HepG2 (cell line): ENCODE measurements around the gene SPACDR. TPM values are rescaled to one million over a fixed set of nuclear protein-coding genes. Genes with fewer than 3 reads are reported as not detected.

Experiments
- IRF2 ChIP-seq: IDR thresholded peaks from 2 replicates; pipeline ENCODE4 v1.6.1; 2018; ENCODE audit warnings: missing genetic modification reagents, missing compliant biosample characterization
- PAXIP1 ChIP-seq: sonication (generic); formaldehyde crosslinking; conservative IDR thresholded peaks from 2 replicates; pipeline ENCODE4 v1.4.0; 2020; ENCODE audit warnings: mild to moderate bottlenecking, missing genetic modification reagents, moderate library complexity
- PHF8 ChIP-seq: sonication (generic); formaldehyde crosslinking; IDR thresholded peaks from 2 replicates; pipeline ENCODE4 v1.5.0; 2020; ENCODE audit warnings: missing genetic modification reagents
- SETDB1 ChIP-seq: sonication (generic); formaldehyde crosslinking; IDR thresholded peaks from 2 replicates; pipeline ENCODE4 v1.5.1; 2020; ENCODE audit warnings: missing genetic modification reagents, mild to moderate bottlenecking, borderline replicate concordance
- SIN3A ChIP-seq: IDR thresholded peaks from 2 replicates; pipeline ENCODE4 v1.6.1; 2011; ENCODE audit warnings: low read depth, mild to moderate bottlenecking, control low read depth, low read length, borderline replicate concordance
- TEF ChIP-seq: sonication (generic); formaldehyde crosslinking; IDR thresholded peaks from 2 replicates; pipeline ENCODE4 v1.5.0; 2020; ENCODE audit warnings: missing genetic modification reagents
- ZNF275 ChIP-seq: sonication (generic); formaldehyde crosslinking; IDR thresholded peaks from 2 replicates; pipeline ENCODE4 v1.8.0; 2022; ENCODE audit warnings: missing genetic modification reagents, mild to moderate bottlenecking, inconsistent platforms, borderline replicate concordance
- ZNF383 ChIP-seq: sonication (generic); formaldehyde crosslinking; IDR thresholded peaks from 2 replicates; pipeline ENCODE4 v1.4.0; 2020; ENCODE audit warnings: missing genetic modification reagents, mild to moderate bottlenecking, borderline replicate concordance
- ZNF672 ChIP-seq: sonication (generic); formaldehyde crosslinking; IDR thresholded peaks from 2 replicates; pipeline ENCODE4 v1.8.1; 2022; ENCODE audit warnings: missing genetic modification reagents
- polyA plus RNA-seq, 8 experiments: library from polyadenylated mRNA; depleted of rRNA in 3 of 8; stranded (reverse) in 7 of 8; unstranded in 1 of 8; fragments of >200 nt; fragmentation: Illumina TruSeq in 4 of 8; extraction: Trizol in 4 of 8; gene quantifications; 2 replicates each; pipeline versions ENCODE4 v1.2.1 to v1.2.3, GENCODE V29; 2011 to 2016; ENCODE audit warnings: low read depth in 4 of 8, missing spikeins in 1 of 8, mixed read lengths in 1 of 8; ENCODE audit not compliant: insufficient read depth in 1 of 8
- total RNA-seq, 5 experiments: library from RNA; depleted of rRNA; stranded (reverse); fragments of >200 nt; fragmentation: Illumina TruSeq; extraction: Trizol; gene quantifications; 2 replicates each; pipeline ENCODE4 v1.2.3, GENCODE V29; 2016; ENCODE audit warnings: low read depth in 1 of 5
- TF ChIP-seq, protein P1 (sequence below): sonication (generic); formaldehyde crosslinking; IDR thresholded peaks from 2 replicates; pipeline ENCODE4 v1.4.0; 2020; ENCODE audit warnings: missing genetic modification reagents, borderline replicate concordance
- TF ChIP-seq, protein P2 (sequence below): sonication (generic); formaldehyde crosslinking; conservative IDR thresholded peaks from 2 replicates; pipeline ENCODE4 v1.4.0; 2020; ENCODE audit warnings: missing genetic modification reagents
- TF ChIP-seq, protein P3 (sequence below): IDR thresholded peaks from 2 replicates; pipeline ENCODE4 v1.6.1; 2016

Gene SPACDR
- total and polyA plus RNA-seq, 2 of the 13 experiments (the other 11 are each of a cell fraction or from before 2014, with no cell fraction given): 0.41 TPM; not detected in 1

GRCh38 chr7:100428199-100428966, 35.7 kb downstream of the SPACDR start, which contains the start of gene ZCWPW1 (continued):
- TF ChIP-seq PAXIP1 (CRISPR knock-in tag) (peak; percentile 20; the same call in 1 of the 2 replicates), SIN3A (peak; percentile 76; the same call in 1 of the 2 replicates), SETDB1 (0 out of 2 replicates have a peak, but pooled peaks have one; percentile 65), PHF8 (CRISPR knock-in tag) (peak; percentile 83), TEF (CRISPR knock-in tag) (0 out of 2 replicates have a peak, but pooled peaks have one; percentile 56), IRF2 (CRISPR knock-in tag) (no peak; the same call in none of the 2 replicates), ZNF275 (no peak; the same call in 1 of the 2 replicates), ZNF672 (CRISPR knock-in tag) (no peak), ZNF383 (CRISPR knock-in tag) (peak; percentile 6; the same call in 1 of the 2 replicates)
- TF ChIP-seq, protein P1, sequence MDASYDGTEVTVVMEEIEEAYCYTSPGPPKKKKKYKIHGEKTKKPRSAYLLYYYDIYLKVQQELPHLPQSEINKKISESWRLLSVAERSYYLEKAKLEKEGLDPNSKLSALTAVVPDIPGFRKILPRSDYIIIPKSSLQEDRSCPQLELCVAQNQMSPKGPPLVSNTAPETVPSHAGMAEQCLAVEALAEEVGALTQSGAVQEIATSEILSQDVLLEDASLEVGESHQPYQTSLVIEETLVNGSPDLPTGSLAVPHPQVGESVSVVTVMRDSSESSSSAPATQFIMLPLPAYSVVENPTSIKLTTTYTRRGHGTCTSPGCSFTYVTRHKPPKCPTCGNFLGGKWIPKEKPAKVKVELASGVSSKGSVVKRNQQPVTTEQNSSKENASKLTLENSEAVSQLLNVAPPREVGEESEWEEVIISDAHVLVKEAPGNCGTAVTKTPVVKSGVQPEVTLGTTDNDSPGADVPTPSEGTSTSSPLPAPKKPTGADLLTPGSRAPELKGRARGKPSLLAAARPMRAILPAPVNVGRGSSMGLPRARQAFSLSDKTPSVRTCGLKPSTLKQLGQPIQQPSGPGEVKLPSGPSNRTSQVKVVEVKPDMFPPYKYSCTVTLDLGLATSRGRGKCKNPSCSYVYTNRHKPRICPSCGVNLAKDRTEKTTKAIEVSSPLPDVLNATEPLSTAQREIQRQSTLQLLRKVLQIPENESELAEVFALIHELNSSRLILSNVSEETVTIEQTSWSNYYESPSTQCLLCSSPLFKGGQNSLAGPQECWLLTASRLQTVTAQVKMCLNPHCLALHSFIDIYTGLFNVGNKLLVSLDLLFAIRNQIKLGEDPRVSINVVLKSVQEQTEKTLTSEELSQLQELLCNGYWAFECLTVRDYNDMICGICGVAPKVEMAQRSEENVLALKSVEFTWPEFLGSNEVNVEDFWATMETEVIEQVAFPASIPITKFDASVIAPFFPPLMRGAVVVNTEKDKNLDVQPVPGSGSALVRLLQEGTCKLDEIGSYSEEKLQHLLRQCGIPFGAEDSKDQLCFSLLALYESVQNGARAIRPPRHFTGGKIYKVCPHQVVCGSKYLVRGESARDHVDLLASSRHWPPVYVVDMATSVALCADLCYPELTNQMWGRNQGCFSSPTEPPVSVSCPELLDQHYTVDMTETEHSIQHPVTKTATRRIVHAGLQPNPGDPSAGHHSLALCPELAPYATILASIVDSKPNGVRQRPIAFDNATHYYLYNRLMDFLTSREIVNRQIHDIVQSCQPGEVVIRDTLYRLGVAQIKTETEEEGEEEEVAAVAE (CRISPR knock-in tag): peak; percentile 23; the same call in 1 of the 2 replicates
- TF ChIP-seq, protein P2, sequence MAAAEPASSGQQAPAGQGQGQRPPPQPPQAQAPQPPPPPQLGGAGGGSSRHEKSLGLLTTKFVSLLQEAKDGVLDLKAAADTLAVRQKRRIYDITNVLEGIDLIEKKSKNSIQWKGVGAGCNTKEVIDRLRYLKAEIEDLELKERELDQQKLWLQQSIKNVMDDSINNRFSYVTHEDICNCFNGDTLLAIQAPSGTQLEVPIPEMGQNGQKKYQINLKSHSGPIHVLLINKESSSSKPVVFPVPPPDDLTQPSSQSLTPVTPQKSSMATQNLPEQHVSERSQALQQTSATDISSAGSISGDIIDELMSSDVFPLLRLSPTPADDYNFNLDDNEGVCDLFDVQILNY (CRISPR knock-in tag): peak; percentile 62; the same call in 1 of the 2 replicates
- TF ChIP-seq, protein P3, sequence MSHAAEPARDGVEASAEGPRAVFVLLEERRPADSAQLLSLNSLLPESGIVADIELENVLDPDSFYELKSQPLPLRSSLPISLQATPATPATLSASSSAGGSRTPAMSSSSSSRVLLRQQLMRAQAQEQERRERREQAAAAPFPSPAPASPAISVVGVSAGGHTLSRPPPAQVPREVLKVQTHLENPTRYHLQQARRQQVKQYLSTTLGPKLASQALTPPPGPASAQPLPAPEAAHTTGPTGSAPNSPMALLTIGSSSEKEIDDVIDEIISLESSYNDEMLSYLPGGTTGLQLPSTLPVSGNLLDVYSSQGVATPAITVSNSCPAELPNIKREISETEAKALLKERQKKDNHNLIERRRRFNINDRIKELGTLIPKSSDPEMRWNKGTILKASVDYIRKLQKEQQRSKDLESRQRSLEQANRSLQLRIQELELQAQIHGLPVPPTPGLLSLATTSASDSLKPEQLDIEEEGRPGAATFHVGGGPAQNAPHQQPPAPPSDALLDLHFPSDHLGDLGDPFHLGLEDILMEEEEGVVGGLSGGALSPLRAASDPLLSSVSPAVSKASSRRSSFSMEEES (CRISPR knock-in tag): no peak; the same call in 1 of the 2 replicates
